NCI-H2196 (cell line): ENCODE results near the gene PPP4C.

Source experiments
- DNase-seq: peaks from one replicate; lab custom pipeline; 2025; ENCODE audit not compliant: unreplicated experiment; lab: John Stamatoyannopoulos, UW

Gene PPP4C

DNA sequence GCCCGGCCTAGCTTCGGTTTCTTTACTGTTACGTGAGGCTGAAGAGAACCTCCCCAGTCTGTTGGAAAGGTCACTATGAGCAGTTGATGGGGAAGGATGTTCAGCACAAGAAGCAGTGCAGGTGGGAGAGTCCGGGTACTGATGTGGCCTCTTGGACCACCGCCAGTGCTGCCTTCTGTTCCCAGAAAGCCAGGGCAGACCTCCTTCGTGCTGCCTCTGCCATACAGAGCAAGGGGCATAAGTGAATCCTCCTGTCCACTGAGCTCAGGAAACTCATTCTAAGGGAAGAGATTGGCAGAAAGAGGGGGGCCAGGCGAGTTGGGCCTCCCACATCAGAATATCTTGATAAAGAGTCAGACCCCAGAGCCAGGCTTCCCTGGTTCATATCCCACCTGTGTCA lies 3.7 kb downstream of the PPP4C start:
- DNase-seq: no peak

GRCh38 chr16:30082545-30083090 lies 6.8 kb downstream of the PPP4C start:
- no peak for DNase-seq

DNA sequence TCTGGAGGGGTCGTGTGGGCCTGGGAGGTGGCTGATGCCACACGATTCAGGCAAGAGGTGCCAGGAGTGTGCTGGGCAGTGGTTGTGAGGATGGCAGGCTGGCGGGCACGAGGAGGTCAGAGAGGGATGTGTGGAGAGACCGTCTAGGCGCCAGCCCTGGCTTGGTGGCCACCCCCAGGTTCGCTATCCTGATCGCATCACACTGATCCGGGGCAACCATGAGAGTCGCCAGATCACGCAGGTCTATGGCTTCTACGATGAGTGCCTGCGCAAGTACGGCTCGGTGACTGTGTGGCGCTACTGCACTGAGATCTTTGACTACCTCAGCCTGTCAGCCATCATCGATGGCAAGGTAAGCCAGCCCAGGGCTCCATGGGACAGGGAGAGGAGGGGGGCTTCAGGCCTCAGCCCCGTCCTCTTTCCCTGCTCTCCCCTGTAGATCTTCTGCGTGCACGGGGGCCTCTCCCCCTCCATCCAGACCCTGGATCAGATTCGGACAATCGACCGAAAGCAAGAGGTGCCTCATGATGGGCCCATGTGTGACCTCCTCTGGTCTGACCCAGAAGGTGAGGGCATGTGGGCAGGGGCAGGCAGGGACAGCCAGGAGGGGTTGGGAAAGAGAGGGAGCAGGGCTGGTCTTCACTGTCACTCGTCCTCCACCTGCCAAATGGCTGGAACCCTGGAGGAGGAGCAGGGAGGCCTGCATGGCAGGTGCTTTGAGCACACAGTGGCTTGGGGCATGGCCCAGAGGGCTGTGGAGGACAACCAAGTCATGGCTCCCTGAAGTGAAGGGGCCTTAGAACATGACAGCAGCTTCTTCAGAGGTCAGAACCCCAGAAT lies 7.6 kb downstream of the PPP4C start:
- DNase-seq: no peak

GRCh38 chr16:30084096-30084815 lies 8.5 kb downstream of the PPP4C start:
- no peak for DNase-seq

GRCh38 chr16:30084816-30085159 lies 9.0 kb downstream of the PPP4C start:
- DNase-seq: no peak

DNA sequence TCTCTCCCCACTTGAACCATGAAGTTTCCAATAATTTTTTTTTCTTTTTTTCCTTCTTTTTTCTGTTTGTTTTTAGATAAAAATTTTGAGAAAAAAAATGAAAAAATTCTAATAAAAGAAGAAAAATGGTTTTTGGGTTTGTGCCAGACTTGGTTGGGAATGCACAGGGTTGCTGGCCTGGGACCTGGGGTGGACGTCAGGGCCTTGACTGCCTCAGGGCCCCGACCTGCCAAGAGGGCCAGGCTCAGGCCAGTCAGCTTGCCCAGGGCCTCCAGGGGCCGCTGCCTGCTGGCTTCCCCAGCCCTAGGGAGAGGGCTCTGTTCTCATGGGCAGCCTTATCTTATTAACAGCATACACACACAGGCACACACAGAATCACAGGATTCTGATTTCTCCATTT lies 9.5 kb downstream of the PPP4C start:
- no peak for DNase-seq

DNA sequence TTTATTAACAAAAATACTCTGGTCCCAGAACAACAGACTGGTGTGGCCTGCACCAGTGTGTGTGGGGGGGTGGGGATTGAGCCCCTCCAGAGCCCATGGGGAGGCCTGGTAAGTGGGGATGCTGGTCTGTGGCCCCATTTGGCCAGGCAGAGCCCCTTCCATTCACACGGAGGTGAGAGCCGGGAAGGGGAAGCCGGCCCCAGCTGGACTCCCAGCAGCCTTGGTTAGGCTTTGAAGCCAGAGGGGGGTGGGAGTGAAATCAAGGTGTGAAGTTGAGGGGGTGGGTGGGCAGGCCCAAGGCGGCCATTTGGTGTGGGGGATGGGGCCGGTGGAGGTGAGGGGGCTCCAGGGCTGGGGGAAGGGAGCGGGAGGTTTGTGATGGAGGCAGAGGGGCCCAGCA lies 10.0 kb downstream of the PPP4C start:
- DNase-seq: no peak

DNA sequence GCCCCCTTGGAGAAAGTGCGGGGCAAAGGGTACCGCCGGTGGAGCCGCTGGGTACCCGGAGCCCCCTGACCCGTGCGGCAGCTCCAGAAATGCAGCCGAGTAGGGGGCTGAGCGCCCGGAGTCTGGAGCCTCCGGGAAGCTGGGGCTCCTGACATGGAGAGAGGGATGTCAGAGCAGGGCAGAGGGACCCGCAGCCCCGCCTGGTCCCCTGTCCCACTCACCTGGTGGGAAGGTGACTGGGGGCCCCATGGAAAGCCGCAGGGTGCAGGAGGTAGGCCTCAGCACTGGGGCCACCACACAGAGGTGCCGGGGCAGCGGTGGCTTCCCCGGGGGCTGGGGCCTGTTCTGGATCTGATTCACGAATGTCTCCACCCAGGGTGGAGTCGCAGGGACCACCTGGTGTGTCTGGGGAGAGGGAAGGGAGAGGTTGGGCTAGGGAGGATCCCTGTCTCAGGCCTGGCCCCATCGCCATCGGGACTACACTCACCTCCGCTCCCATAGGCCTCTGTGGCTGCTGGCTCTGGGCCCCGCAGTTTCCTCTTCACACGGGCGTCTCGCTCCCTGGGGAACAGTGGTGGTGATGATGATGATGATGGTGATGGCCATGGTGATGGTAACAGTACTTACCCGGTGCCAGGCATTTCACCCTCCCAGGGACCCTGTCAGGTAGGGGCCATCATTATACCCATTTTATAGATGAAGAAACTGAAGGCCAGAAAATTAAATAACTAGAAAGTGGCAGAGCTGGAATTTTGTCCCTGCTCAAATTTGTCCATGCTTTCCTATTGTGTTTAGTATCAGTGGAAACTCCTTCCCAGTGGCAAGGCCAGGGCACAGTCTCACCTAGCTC lies 10.7 kb downstream of the PPP4C start:
- no peak for DNase-seq

- no peak for DNase-seq
Observed at GRCh38 chr16:30087181-30087898, 11.5 kb downstream of the PPP4C start.

- DNase-seq: no peak
Observed at GRCh38 chr16:30088237-30088831, 12.5 kb downstream of the PPP4C start.

GRCh38 chr16:30088832-30089624 lies 13.2 kb downstream of the PPP4C start:
- no peak for DNase-seq

- no peak for DNase-seq
Observed at GRCh38 chr16:30090610-30091331, 15.0 kb downstream of the PPP4C start.

DNA sequence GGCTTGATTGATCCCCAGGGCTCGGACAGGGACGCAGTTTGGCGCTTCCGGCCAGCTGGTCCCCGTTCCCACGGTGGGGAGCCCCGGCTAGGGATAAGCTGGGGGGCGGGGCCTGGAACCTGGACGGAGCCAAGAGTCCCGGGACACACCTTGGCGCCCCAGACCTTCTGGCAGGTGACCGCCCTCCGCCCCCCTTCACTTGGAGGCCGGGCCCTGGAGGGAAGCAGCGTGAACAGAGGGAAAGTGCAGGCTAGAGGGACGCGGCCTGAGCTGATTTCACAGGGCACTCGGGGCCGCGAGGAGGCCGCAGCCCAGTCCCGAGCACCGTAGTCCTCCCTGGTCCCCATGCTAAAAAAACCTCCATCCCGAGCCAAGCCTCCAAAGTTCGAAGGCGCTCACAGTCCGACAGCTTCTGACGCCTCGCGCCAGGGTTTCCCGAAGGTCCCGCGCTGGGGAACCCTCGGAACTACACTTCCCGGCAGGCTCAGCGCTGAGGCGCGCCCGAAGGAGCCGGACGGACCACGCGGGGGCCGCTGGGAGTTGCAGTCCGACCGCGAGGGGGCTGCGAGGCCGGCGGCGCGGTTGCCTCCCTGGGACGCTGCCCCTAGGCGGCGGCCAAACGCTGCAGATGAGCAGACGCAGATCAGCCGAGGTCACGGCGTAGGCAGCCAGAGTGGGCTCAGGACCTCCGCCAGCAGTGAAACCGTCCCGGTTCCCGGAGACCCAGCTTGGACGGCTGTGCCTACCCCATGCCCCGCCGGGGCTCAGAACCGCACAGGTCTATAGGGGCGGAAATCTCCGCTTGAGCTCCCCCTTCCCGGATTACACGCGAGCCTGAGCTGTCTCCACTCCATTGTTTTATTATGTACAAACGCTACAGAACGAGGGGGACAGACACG lies 15.9 kb downstream of the PPP4C start, which contains the start of gene TBX6:
Gene TBX6, minus strand, starts transcription at position 451 of the 899 bp plus-strand sequence. CDS start 731 bp downstream, outside the sequence.
- DNase-seq: peak; percentile 95

GRCh38 chr16:30092373-30093010 lies 16.7 kb downstream of the PPP4C start:
- DNase-seq: peak; percentile 88

DNA sequence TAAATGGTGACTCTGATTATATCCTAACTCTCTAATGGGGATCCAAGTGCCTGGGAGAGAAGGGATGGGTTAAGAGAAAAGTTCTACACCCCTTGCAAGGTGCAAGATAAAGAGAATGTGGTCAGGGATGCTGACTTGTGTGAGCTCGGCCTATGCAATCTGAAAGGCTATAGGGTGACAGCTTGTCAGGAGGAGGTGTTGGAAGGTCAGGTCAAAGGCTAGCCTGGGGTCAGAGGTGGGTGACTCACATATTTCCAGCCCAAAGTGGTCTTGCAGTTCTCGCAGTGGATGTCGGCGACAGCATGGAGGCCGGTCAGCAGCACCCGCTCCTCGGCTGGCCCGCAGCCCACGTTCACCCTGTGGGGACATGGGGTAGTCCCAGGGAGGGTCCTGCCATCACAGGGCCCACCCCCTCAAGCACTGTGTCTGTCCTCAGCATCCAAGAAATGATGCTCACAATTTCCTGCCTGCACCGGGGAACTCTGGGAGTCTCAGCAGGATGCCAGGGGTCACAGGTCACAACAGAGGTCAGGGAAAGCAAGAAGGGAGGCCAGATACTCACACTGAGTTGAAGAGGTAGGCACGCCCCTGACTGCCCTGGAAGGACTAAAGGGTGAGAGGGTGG lies 18.9 kb downstream of the PPP4C start:
- DNase-seq: no peak

DNA sequence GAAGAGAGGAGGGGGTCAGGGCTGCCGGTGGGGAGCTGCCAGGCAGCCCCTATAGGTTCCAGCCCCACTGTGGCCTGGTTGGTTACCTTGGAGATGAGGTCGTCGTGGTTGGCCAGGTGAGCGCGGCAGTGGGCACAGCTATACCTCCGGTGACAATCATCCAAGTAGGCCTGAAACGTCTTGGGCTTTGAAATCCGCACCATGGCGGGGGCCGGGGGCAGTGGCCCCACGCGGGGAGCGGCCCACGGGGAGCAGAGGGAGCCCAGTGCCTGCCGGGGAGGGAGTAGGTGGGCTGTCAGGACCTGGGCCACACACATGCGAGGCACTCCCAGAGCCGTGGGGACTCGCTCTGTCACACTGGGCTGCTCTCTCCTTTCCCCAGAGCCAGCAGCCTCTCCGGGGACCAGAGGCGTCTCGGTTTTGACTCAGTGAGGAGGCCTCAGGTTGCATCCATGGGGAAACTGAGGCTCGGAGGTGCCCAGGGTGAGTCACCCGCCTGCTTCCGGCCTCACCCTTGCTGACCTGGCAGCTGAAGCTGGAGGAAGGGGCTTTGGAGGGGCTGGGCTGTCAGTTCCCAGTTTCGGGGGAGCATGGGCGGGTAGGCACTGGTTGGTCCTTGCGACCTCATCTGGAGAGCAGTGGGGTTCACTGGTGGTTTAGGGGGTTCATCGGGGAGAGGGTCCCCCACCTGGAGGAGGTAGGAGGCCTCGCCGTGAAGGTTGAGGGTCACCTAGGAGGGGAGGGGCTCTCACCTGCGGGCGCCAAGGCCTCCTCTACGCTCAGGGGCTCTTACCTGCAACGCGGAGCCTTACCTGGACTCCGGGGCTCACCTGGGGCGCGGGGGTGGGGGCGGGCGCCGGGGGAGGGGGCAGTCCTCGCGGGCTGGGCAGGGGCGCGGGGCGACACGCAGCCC lies 19.6 kb downstream of the PPP4C start:
- DNase-seq: no peak
